Stimulated activated CD4-positive, alpha-beta T cell treated with anti-CD3 and anti-CD28 coated beads, Interleukin-1b, Interleukin-23, amount 100 ng/mL, for 1 hour (primary cell): ENCODE results near the gene PTPRF.
"Not testable (repeated sequence)": the region's sequence is repeated elsewhere in the genome, so short reads cannot be mapped to it uniquely, and the experiment has no call there.

ENCODE experiments used
- DNase-seq, 2 donors: peaks; one replicate each; pipeline ENCODE4 v3.0.0-alpha.2; 2020; ENCODE audit warnings: low read depth in 2 of 2

Gene PTPRF

GRCh38 chr1:43530483-43531106 is at the start of gene PTPRF:
Gene PTPRF, plus strand, starts transcription at chr1:43530883. Its CDS starts 14,193 bp downstream, at chr1:43545076.
- no peak for DNase-seq

- no peak for DNase-seq
These were observed 49.2 kb upstream of the PTPRF start for GRCh38 chr1:43481491-43481890.

GRCh38 chr1:43482215-43482614 is 48.5 kb upstream of the PTPRF start:
- no peak for DNase-seq

GRCh38 chr1:43484367-43484766 is 46.3 kb upstream of the PTPRF start:
- DNase-seq = no peak

DNA sequence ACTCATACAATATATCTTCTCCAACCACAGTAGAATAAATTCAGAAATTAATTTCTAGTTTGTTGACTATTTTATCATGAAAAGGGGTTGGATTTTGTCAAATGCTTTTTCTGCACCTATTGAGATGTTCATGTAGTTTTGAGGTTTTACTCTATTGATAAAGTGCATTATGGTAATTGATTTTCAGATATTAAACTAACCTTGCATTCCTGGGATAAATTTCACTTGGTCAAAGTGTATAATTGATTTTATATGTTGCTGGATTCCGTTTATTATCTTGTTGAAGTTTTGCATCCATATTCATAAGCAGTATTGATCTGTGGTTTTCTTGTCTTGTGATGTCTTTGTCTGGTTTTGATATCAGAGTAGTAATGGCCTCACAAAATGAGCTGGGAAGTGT is 42.5 kb upstream of the PTPRF start:
- DNase-seq = no peak

DNA sequence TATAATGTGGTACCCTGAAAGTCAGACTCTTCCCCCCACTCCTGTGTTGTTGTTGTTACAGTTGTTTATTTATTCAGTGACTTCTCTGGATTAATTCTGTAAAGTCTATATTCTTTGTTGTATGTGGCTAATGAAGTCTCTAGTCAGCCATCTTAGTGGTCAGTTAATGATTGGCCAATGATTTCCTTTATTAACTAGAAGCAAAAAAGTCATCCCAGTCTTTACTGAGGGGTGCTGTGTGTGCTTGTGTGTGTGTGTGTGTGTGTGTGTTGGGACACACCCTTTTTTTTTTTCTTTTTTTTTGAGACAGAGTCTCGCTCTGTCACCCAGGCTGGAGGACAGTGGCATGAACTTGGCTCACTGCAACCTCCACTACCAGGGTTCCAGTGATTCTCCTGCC is 39.6 kb upstream of the PTPRF start:
- DNase-seq = no peak

GRCh38 chr1:43492826-43493225 is 37.9 kb upstream of the PTPRF start:
- DNase-seq = no peak

GRCh38 chr1:43493661-43494450 is 36.8 kb upstream of the PTPRF start:
- DNase-seq = no peak

DNA sequence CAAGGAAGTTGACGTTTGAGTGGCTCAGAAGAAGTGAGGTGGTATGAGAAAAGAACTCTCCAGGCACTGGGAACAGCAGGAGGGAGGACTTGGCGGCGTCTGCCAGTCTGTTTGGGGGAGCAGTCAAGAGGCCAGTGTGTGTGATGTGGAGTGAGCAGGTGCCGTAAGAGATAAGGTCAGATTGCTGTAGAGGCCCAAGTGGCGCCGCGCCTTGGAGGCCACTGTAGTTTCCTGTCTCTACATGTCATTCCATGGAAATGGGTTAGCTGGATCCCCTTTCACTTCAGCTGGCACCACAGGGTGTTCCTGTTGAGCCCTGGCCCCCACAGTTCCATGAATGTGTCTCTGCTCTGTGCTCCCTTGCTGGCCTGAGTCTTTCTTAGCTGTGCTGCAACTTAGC is 35.5 kb upstream of the PTPRF start:
- no peak for DNase-seq

DNA sequence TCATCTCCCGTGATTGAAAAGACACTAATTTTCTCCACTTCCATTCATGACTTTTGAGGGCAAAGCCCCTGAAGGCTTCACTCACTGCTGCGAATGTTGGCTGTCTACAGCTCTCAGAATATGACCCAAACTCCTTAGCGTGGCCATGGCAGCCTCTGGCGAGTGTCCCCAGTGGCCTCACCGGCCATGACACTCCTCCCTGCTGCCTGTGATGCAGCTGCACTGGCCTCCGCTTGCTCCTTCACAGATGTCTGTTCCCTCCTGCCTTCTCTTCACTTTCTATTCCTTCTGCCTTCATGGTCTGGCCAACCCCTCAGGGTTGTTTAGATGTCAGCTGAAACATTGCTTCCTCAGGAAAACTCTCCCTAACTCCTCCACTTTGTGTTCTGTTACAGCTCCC is 30.8 kb upstream of the PTPRF start:
- DNase-seq = no peak

GRCh38 chr1:43501806-43502205 is 28.9 kb upstream of the PTPRF start:
- DNase-seq = not testable (repeated sequence)

GRCh38 chr1:43503534-43503933 is 27.1 kb upstream of the PTPRF start:
- DNase-seq = no peak

DNA sequence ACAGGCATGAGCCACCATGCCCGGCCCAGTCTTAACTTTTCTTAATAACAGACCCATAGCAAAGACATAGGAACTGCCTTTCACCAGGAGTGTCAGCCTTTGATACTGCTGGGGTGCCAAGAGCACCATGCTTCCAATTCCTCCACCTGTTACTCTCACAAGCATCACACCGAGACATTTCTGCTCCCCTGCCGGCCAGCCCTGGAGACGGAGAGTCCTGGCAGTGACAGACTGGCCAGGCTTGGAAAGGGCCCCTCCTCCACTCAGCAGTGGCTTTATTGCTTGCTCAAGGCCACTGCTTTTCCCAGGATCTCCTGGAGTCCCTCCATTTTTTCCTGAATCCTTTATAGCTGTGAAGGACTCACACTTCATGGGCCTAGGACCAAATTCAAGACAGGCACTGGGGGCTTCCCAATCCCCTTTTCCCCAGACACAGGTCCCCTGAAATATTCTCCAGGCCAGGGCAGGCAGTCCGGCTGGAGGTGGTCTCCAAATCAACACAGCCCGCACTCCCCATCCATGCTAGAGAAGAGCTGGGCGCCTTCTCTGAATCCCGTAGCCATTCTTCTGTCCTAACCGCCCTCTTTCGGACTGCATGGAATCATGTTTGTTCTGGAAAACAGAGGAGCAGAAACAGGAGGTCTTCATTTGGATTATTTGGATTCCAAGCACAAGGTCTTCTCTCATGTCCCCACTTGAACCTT is 25.5 kb upstream of the PTPRF start:
- no peak for DNase-seq

GRCh38 chr1:43506233-43506632 is 24.4 kb upstream of the PTPRF start:
- DNase-seq = no peak

- DNase-seq = no peak
These were observed 23.1 kb upstream of the PTPRF start for GRCh38 chr1:43507296-43508295.

GRCh38 chr1:43509007-43509739 is 21.5 kb upstream of the PTPRF start:
- no peak for DNase-seq

- DNase-seq = no peak
These were observed 20.8 kb upstream of the PTPRF start for GRCh38 chr1:43509740-43510375.

GRCh38 chr1:43510621-43511020 is 20.1 kb upstream of the PTPRF start:
- no peak for DNase-seq

DNA sequence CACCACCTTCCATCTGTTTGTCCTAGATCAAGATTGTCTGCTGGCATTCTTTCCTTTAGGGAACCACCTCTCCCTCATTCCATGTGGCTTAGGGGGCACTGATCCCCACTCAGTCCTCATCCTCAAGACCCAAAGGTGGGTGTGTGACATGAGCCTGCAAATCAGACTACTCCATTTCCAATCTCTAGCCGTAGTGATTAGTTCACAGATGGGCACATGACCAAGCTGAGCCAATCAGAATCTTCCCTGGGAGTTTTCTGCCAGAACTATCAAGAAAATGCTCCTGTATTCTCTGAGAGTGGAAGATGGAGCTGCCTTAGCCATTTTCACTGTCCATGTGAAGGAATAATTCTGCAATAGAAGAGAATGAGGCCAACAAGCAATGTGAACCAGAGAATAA is 19.3 kb upstream of the PTPRF start:
- DNase-seq = no peak

DNA sequence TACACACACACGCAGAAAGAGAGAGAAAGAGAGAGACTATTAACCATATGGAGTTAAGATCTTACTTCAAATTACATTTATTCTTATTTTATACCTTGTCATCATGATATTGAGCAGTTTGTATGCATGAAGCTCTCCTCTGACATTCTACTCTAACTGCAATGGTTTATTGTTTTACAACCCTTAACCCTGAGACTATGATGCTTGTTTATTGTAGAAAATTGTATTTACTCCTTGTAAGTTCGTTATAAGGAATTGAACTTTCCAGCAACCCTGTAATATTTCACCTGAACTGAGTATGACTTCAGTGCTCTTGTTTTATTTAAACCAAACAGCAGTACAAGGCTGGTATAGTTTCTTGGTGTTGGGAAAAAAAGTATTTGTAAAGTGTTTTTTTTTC is 18.6 kb upstream of the PTPRF start:
- DNase-seq = no peak
